HEK293 (cell line): Measurements from ENCODE around the gene CAV2.

Source experiments
- HOXD13 ChIP-seq: sonication (generic); formaldehyde crosslinking; IDR thresholded peaks from 2 replicates; pipeline ENCODE4 v1.8.0; 2022; ENCODE audit warnings: missing genetic modification reagents, borderline replicate concordance
- INSM2 ChIP-seq: fragments of 450-650 bp; formaldehyde crosslinking; IDR thresholded peaks from 2 replicates; pipeline ENCODE4 v1.5.1; 2016; ENCODE audit warnings: missing biosample characterization, missing genetic modification characterization
- PRDM6 ChIP-seq: fragments of 450-650 bp; formaldehyde crosslinking; IDR thresholded peaks from 2 replicates; pipeline ENCODE4 v1.5.1; 2017; ENCODE audit warnings: missing biosample characterization, missing genetic modification characterization
- RBAK ChIP-seq: fragments of 450-650 bp; formaldehyde crosslinking; IDR thresholded peaks from 2 replicates; pipeline ENCODE4 v1.5.1; 2016; ENCODE audit warnings: missing biosample characterization, missing genetic modification characterization
- SCRT2 ChIP-seq: fragments of 450-650 bp; formaldehyde crosslinking; IDR thresholded peaks from 2 replicates; pipeline ENCODE4 v1.5.1; 2016; ENCODE audit warnings: missing biosample characterization, missing genetic modification characterization
- SP3 ChIP-seq: fragments of 450-650 bp; formaldehyde crosslinking; IDR thresholded peaks from 2 replicates; pipeline ENCODE4 v1.5.1; 2016; ENCODE audit warnings: missing biosample characterization, missing genetic modification characterization
- ZBTB26 ChIP-seq: fragments of 450-650 bp; formaldehyde crosslinking; optimal IDR thresholded peaks from 2 replicates; pipeline ENCODE3; 2016; ENCODE audit warnings: missing biosample characterization, mild to moderate bottlenecking, missing genetic modification characterization
- ZBTB48 ChIP-seq: fragments of 450-650 bp; formaldehyde crosslinking; IDR thresholded peaks from 2 replicates; pipeline ENCODE4 v1.5.1; 2016; ENCODE audit warnings: missing biosample characterization, missing genetic modification characterization
- ZFHX2 ChIP-seq: fragments of 450-650 bp; formaldehyde crosslinking; conservative IDR thresholded peaks from 2 replicates; pipeline ENCODE4 v1.5.1; 2016; ENCODE audit warnings: missing biosample characterization, missing genetic modification characterization
- ZFP3 ChIP-seq: fragments of 450-650 bp; formaldehyde crosslinking; IDR thresholded peaks from 2 replicates; pipeline ENCODE4 v1.5.1; 2016; ENCODE audit warnings: low read depth, missing biosample characterization, missing genetic modification characterization
- ZNF10 ChIP-seq: fragments of 450-650 bp; formaldehyde crosslinking; IDR thresholded peaks from 2 replicates; pipeline ENCODE4 v1.5.1; 2017; ENCODE audit warnings: missing biosample characterization, missing genetic modification characterization
- ZNF157 ChIP-seq: fragments of 450-650 bp; formaldehyde crosslinking; IDR thresholded peaks from 2 replicates; pipeline ENCODE4 v1.5.1; 2016; ENCODE audit warnings: missing biosample characterization, missing genetic modification characterization
- ZNF16 ChIP-seq: fragments of 450-650 bp; formaldehyde crosslinking; IDR thresholded peaks from 2 replicates; pipeline ENCODE4 v1.5.1; 2016; ENCODE audit warnings: low read depth, missing biosample characterization, missing genetic modification characterization
- ZNF184 ChIP-seq: fragments of 450-650 bp; IDR thresholded peaks from 2 replicates; pipeline ENCODE4 v1.5.1; 2018; ENCODE audit warnings: missing biosample characterization, mild to moderate bottlenecking, missing genetic modification characterization
- ZNF19 ChIP-seq: fragments of 450-650 bp; formaldehyde crosslinking; IDR thresholded peaks from 2 replicates; pipeline ENCODE4; 2016; ENCODE audit warnings: missing biosample characterization, missing genetic modification characterization, low read depth
- ZNF26 ChIP-seq: fragments of 450-650 bp; formaldehyde crosslinking; IDR thresholded peaks from 2 replicates; pipeline ENCODE4 v1.5.1; 2016; ENCODE audit warnings: missing biosample characterization, missing genetic modification characterization
- ZNF311 ChIP-seq: fragments of 450-650 bp; formaldehyde crosslinking; IDR thresholded peaks from 2 replicates; pipeline ENCODE4 v1.5.1; 2017; ENCODE audit warnings: missing biosample characterization, missing genetic modification characterization, borderline replicate concordance
- ZNF341 ChIP-seq: fragments of 450-650 bp; formaldehyde crosslinking; IDR thresholded peaks from 2 replicates; pipeline ENCODE4; 2016; ENCODE audit warnings: low read depth, missing biosample characterization, missing genetic modification characterization
- ZNF366 ChIP-seq: fragments of 450-650 bp; formaldehyde crosslinking; conservative IDR thresholded peaks from 2 replicates; pipeline ENCODE4 v1.5.1; 2016; ENCODE audit warnings: missing biosample characterization, missing genetic modification characterization
- ZNF37A ChIP-seq: fragments of 450-650 bp; IDR thresholded peaks from 2 replicates; pipeline ENCODE4 v1.5.1; 2018; ENCODE audit warnings: missing biosample characterization, missing genetic modification characterization
- ZNF391 ChIP-seq: fragments of 450-650 bp; formaldehyde crosslinking; IDR thresholded peaks from 2 replicates; pipeline ENCODE4 v1.5.1; 2016; ENCODE audit warnings: low read depth, missing biosample characterization, missing genetic modification characterization, borderline replicate concordance
- ZNF571 ChIP-seq: fragments of 450-650 bp; formaldehyde crosslinking; IDR thresholded peaks from 2 replicates; pipeline ENCODE4 v1.5.0; 2017; ENCODE audit warnings: missing biosample characterization, missing genetic modification characterization
- ZNF600 ChIP-seq: fragments of 450-650 bp; formaldehyde crosslinking; IDR thresholded peaks from 2 replicates; pipeline ENCODE4 v1.5.1; 2016; ENCODE audit warnings: missing biosample characterization, missing genetic modification characterization
- ZNF610 ChIP-seq: fragments of 450-650 bp; formaldehyde crosslinking; IDR thresholded peaks from 2 replicates; pipeline ENCODE4 v1.5.1; 2016; ENCODE audit warnings: missing biosample characterization, missing genetic modification characterization, borderline replicate concordance
- ZNF623 ChIP-seq: fragments of 450-650 bp; formaldehyde crosslinking; IDR thresholded peaks from 2 replicates; pipeline ENCODE4 v1.5.1; 2016; ENCODE audit warnings: missing biosample characterization, missing genetic modification characterization
- ZNF670 ChIP-seq: fragments of 450-650 bp; formaldehyde crosslinking; IDR thresholded peaks from 2 replicates; pipeline ENCODE4 v1.5.1; 2016; ENCODE audit warnings: missing biosample characterization, missing genetic modification characterization, low read depth
- ZNF76 ChIP-seq: fragments of 450-650 bp; formaldehyde crosslinking; IDR thresholded peaks from 2 replicates; pipeline ENCODE4; 2016; ENCODE audit warnings: low read depth, missing biosample characterization, missing genetic modification characterization, borderline replicate concordance
- ZNF785 ChIP-seq: fragments of 450-650 bp; formaldehyde crosslinking; IDR thresholded peaks from 2 replicates; pipeline ENCODE4 v1.5.1; 2016; ENCODE audit warnings: missing biosample characterization, missing genetic modification characterization
- ZNF792 ChIP-seq: fragments of 450-650 bp; formaldehyde crosslinking; IDR thresholded peaks from 2 replicates; pipeline ENCODE4 v1.5.1; 2016; ENCODE audit warnings: missing biosample characterization, missing genetic modification characterization
- ZSCAN16 ChIP-seq: fragments of 450-650 bp; formaldehyde crosslinking; IDR thresholded peaks from 2 replicates; pipeline ENCODE4 v1.5.1; 2016; ENCODE audit warnings: missing biosample characterization, missing genetic modification characterization
- ZSCAN30 ChIP-seq: fragments of 450-650 bp; IDR thresholded peaks from 2 replicates; pipeline ENCODE4 v1.5.1; 2018; ENCODE audit warnings: missing biosample characterization, mild to moderate bottlenecking, missing genetic modification characterization, moderate library complexity
- ZSCAN4 ChIP-seq: fragments of 450-650 bp; formaldehyde crosslinking; IDR thresholded peaks from 2 replicates; pipeline ENCODE4 v1.5.1; 2017; ENCODE audit warnings: missing biosample characterization, missing genetic modification characterization
- ZSCAN5A ChIP-seq: fragments of 450-650 bp; formaldehyde crosslinking; IDR thresholded peaks from 2 replicates; pipeline ENCODE4 v1.5.1; 2016; ENCODE audit warnings: missing biosample characterization, missing genetic modification characterization

CAV2 gene

GRCh38 chr7:116500078-116500853 is 728 bp downstream of the CAV2 start (continued):
- peak; percentile 57 for TF ChIP-seq ZBTB26 (tag by site-specific recombination)
- no peak for TF ChIP-seq PRDM6 (tag by site-specific recombination)
- TF ChIP-seq ZSCAN5A, result no peak
- no peak for TF ChIP-seq ZNF311
- TF ChIP-seq ZNF37A (tag by site-specific recombination), result no peak
- TF ChIP-seq ZNF26 (tag by site-specific recombination), result no peak
- TF ChIP-seq ZNF157 (tag by site-specific recombination), result no peak
- TF ChIP-seq ZNF391 (tag by site-specific recombination), result 0 out of 2 replicates have a peak, but pooled peaks have one; percentile 5
- TF ChIP-seq ZSCAN30 (tag by site-specific recombination), result no peak
- TF ChIP-seq ZNF623, result no peak
- no peak for TF ChIP-seq ZSCAN16 (tag by site-specific recombination)
- TF ChIP-seq ZNF785 (tag by site-specific recombination), result no peak
- peak; percentile 71 for TF ChIP-seq ZFHX2
- no peak for TF ChIP-seq ZNF184
- TF ChIP-seq ZNF670 (tag by site-specific recombination), result no peak
- TF ChIP-seq ZNF366 (tag by site-specific recombination), result 0 out of 2 replicates have a peak, but pooled peaks have one; percentile 51
- peak; percentile 91 for TF ChIP-seq ZNF341
- peak; percentile 71 for TF ChIP-seq SCRT2 (tag by site-specific recombination)
- TF ChIP-seq ZNF16, result no peak
- no peak for TF ChIP-seq ZNF571 (tag by site-specific recombination)
- peak; percentile 7; the same call in 1 of the 2 replicates for TF ChIP-seq ZBTB48 (tag by site-specific recombination)
- no peak for TF ChIP-seq ZNF10 (tag by site-specific recombination)
- peak; percentile 7; the same call in 1 of the 2 replicates for TF ChIP-seq ZNF76 (tag by site-specific recombination)
- TF ChIP-seq ZNF610, result no peak
- no peak for TF ChIP-seq RBAK (tag by site-specific recombination)
- TF ChIP-seq ZSCAN4 (tag by site-specific recombination), result no peak
- TF ChIP-seq ZNF792 (tag by site-specific recombination), result no peak
- peak; percentile 54; the same call in 1 of the 2 replicates for TF ChIP-seq SP3
- no peak for TF ChIP-seq HOXD13 (CRISPR knock-in tag)
- TF ChIP-seq ZNF600 (tag by site-specific recombination), result peak; percentile 62
- no peak for TF ChIP-seq INSM2 (tag by site-specific recombination)
- no peak for TF ChIP-seq ZNF19
- TF ChIP-seq ZFP3 (tag by site-specific recombination), result no peak
